Panc1 (cell line): ENCODE data around the gene RBMS1.

Source experiments
- POLR2AphosphoS5 ChIP-seq: IDR thresholded peaks from 2 replicates; pipeline ENCODE4 v1.6.1; 2012; ENCODE audit warnings: mild to moderate bottlenecking, low read depth, low read length, moderate library complexity
- SIN3A ChIP-seq: IDR thresholded peaks from 2 replicates; pipeline ENCODE4 v1.6.1; 2012; ENCODE audit warnings: low read depth, mild to moderate bottlenecking, low read length, moderate library complexity, borderline replicate concordance; ENCODE audit not compliant: insufficient read depth
- TF ChIP-seq, protein P1 (sequence below): fragments of 450-650 bp; IDR thresholded peaks from 2 replicates; pipeline ENCODE4 v1.5.1; 2017; ENCODE audit warnings: mild to moderate bottlenecking
- TF ChIP-seq, protein P2 (sequence below), 2 experiments: IDR thresholded peaks; 2 replicates each; pipeline ENCODE4 v1.6.1; 2011 to 2012; ENCODE audit warnings: low read depth in 2 of 2, control low read depth in 1 of 2, low read length in 1 of 2, mild to moderate bottlenecking in 1 of 2, moderate library complexity in 1 of 2; ENCODE audit not compliant: insufficient read depth in 1 of 2

DNA sequence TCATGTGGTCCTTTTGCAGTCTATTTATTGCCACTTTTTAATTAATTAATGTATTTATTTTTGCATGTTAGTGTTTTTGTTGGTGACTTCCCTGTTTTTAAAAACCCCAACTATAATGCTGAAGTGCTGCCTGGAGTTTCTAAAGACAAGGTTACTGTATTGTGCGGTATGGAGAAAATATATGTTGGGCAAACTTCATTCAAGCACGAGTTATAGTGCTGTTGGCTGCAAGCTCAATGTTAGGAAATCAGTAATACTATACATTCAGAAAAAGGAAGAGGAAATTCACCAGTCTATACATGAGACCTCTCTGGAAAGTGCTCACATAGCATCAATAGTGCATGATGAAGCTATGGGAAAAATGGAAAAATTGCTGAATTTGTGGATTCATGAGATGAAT is 15.4 kb upstream of the RBMS1 start:
- TF ChIP-seq, protein P1, sequence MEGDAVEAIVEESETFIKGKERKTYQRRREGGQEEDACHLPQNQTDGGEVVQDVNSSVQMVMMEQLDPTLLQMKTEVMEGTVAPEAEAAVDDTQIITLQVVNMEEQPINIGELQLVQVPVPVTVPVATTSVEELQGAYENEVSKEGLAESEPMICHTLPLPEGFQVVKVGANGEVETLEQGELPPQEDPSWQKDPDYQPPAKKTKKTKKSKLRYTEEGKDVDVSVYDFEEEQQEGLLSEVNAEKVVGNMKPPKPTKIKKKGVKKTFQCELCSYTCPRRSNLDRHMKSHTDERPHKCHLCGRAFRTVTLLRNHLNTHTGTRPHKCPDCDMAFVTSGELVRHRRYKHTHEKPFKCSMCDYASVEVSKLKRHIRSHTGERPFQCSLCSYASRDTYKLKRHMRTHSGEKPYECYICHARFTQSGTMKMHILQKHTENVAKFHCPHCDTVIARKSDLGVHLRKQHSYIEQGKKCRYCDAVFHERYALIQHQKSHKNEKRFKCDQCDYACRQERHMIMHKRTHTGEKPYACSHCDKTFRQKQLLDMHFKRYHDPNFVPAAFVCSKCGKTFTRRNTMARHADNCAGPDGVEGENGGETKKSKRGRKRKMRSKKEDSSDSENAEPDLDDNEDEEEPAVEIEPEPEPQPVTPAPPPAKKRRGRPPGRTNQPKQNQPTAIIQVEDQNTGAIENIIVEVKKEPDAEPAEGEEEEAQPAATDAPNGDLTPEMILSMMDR = no peak
- TF ChIP-seq POLR2AphosphoS5 = no peak
- no peak for TF ChIP-seq SIN3A
- TF ChIP-seq, protein P2, sequence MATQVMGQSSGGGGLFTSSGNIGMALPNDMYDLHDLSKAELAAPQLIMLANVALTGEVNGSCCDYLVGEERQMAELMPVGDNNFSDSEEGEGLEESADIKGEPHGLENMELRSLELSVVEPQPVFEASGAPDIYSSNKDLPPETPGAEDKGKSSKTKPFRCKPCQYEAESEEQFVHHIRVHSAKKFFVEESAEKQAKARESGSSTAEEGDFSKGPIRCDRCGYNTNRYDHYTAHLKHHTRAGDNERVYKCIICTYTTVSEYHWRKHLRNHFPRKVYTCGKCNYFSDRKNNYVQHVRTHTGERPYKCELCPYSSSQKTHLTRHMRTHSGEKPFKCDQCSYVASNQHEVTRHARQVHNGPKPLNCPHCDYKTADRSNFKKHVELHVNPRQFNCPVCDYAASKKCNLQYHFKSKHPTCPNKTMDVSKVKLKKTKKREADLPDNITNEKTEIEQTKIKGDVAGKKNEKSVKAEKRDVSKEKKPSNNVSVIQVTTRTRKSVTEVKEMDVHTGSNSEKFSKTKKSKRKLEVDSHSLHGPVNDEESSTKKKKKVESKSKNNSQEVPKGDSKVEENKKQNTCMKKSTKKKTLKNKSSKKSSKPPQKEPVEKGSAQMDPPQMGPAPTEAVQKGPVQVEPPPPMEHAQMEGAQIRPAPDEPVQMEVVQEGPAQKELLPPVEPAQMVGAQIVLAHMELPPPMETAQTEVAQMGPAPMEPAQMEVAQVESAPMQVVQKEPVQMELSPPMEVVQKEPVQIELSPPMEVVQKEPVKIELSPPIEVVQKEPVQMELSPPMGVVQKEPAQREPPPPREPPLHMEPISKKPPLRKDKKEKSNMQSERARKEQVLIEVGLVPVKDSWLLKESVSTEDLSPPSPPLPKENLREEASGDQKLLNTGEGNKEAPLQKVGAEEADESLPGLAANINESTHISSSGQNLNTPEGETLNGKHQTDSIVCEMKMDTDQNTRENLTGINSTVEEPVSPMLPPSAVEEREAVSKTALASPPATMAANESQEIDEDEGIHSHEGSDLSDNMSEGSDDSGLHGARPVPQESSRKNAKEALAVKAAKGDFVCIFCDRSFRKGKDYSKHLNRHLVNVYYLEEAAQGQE (IDR thresholded peaks at IDR 0.05; ENCODE audit: insufficient read depth in 1 of 2, low read depth in 2 of 2, low read length in 1 of 2) = no peak
